HG02798 (cell line): Measurements from ENCODE around the gene PALB2.
A peak's percentile ranks its signal among the peaks of the same experiment; 100 is the strongest.

Experiments used
- ATAC-seq: cut with Tn5 transposase; IDR thresholded peaks from one replicate; pipeline ENCODE4 v1.9.1; 2021; ENCODE audit warnings: mild to moderate bottlenecking; ENCODE audit not compliant: unreplicated experiment, poor library complexity

The PALB2 gene

DNA sequence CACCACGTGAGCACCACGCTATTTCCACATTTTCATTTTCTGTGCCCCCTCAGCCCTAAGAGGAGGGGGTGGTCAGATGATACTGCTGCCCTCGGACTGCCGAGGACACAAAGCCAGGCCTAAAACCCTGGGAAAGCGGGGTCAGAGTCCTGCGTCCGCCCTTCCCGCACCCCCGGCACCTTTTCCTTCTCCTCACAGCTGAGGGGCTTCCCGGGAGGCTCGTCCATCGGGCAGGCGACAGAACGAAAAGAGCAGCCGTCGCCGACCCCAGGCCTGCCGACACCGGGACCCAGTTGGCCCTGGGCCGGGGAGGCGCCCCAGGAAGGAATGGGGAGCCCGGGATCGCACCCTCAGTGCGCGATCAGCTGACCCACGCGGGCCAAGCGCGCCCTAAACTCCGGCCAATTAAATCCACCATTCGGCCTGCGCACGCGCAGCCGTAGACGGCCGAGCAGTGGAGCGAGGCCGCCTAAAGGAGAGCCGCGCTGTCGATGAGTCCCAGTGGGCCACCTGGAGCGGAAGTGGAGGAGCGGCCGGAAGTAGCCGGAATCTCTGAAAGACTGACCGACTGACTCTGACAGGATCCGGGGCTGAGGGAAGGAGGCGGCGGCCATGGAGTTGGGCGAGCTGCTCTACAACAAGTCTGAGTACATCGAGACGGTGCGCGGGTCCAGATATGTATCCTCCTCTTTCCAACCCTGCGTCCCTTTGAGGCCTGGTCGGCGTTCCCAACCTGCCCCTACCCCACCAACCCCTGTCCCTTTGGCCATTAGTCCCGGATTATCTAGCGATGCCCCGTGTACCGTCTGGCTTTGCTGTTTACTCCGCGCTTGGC, at the start of gene PALB2, which contains the start of gene DCTN5:
TSS of gene PALB2 (minus strand) at position 380 of the 835 bp plus-strand sequence. CDS start at position 227, 153 bp downstream.
TSS of gene DCTN5 (plus strand) at position 536 of the 835 bp plus-strand sequence. CDS start at position 613, 77 bp downstream.
- ATAC-seq = peak; percentile 99

DNA sequence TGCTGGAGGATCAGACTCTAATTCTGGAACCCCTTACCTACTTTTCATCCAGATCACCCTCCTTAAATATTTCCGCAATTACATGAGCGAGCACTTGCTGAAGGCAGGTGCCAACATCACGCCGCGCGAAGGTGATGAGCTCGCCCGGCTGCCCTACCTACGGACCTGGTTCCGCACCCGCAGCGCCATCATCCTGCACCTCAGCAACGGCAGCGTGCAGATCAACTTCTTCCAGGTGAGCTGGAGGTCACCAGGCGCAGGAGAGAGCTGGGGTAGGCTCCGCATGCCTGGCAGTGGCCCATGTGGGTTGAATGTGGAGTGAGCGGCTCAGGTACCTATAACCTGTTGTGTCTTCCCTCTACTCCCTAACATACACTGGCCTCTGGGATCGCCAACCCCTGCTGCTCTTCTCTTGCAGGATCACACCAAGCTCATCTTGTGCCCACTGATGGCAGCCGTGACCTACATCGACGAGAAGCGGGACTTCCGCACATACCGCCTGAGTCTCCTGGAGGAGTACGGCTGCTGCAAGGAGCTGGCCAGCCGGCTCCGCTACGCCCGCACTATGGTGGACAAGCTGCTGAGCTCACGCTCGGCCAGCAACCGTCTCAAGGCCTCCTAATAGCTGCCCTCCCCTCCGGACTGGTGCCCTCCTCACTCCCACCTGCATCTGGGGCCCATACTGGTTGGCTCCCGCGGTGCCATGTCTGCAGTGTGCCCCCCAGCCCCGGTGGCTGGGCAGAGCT, 48.5 kb upstream of the PALB2 start:
- no peak for ATAC-seq

DNA sequence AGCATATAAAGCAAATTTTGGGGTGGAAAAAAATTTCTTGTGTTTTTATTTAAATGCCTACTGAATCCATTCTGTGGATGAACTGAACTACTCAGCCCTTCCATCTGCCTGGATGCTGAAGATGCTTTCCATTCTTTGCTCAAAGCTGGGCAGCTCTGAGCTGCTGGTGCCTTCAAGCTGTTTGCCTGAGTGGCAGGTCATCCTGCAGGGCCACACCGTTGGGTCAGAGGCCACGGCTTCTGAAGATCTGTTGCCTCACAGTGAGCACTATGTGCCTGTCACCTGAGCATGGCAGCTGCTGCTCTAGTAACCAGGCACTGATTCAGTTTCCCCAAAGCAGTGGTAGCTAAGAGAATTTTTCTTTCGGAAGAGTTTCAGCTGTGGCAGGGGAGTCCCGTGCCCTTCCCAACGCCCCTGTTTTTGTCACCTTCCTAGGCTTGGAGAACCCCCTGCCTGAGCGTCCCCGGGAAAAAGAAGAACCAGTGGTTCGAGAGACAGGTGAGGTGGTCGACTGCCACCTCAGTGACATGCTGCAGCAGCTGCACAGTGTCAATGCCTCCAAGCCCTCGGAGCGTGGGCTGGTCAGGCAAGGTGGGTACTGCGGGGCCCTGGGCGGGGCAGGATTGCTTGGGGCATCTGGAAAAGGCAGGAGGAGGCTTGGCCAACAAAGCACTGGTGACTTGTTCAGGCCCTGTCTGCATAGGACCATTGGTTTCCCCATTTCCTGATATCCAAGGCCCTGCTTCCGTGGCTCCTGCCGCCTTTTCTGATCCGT, 46.1 kb upstream of the PALB2 start:
- no peak for ATAC-seq

DNA sequence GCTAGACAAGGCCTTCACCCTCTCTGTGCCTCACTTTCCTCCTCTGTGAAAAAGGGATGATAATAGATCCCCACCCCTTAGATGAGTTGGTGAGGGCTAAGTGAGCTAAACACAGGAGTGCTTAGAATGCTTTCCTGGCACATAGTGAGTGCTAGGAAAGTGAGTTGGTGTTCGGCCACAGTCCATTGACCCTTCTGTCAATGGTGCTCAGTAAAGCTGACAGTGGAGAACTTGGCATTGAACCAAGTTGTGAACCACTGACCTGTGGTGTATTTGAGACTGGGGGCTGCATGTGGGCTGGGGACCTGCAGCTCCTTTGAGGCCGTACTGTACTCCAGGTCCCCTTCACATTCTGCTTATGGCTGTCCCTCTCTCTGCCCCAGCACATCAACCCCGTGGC, 42.4 kb upstream of the PALB2 start:
- no peak for ATAC-seq

DNA sequence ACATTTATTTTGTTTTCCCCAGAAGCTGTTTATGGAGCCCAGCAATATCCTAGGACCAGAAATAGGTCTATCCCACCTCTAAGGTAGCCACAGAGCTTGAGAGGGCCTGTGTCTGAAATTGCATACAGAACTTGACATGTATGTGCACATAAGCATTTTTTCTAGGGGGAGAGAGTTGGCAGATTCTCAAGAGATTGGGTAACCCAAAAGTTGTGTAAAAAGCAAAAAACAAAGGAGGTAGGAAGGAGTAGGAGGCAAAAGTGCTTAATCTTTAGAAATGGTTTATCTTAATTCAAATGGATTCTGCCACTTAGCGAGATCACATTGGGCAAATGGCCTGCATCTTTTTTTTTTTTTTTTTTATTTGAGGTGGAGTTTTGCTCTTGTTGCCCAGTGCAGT, 41.1 kb upstream of the PALB2 start:
- ATAC-seq = no peak

DNA sequence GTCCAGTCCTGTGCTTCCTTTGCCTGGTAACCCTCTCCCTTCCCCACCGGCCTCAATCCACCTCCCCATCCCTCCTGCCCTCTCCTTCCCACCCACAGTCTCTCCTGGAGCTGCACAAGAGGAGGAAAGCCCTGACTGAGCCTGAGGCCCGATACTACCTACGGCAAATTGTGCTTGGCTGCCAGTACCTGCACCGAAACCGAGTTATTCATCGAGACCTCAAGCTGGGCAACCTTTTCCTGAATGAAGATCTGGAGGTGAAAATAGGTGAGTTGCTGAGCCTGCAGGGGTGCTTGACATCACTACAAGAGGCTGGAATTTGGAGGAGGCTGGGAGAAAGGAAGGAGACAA, 38.9 kb upstream of the PALB2 start:
- no peak for ATAC-seq

DNA sequence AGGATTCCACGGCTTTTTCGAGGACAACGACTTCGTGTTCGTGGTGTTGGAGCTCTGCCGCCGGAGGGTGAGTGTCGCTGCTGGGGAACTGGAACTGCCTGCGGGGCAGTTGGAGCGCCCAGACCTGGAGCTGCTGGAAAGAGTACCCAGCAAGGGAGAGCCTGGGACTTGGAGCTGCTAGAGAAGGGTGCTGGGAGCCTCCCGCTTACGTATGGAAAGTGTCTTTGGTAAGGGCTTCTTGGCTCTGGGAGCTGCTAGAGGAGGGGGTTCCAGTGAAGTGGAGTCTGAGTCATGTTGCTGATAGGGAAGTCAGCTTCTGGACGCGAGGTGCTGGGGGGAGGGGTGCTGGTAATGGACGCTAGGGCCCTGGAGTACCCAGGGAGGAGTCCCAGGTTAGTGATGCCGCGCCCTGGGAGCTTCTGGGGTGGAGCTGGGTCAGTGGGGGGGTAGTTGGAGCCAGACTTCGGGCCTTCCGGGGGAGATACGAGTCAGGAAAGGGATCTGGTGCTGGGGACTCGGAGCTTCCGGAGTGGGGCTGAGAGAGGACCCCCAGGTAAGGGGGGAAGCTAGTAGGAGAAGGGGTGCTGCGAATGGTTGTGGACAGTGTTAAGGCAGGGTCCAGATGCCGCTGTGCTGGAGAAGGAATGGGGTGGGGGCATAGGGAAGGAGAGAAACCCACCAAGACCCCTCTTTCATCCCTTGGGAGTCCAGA, 38.3 kb upstream of the PALB2 start:
- no peak for ATAC-seq

DNA sequence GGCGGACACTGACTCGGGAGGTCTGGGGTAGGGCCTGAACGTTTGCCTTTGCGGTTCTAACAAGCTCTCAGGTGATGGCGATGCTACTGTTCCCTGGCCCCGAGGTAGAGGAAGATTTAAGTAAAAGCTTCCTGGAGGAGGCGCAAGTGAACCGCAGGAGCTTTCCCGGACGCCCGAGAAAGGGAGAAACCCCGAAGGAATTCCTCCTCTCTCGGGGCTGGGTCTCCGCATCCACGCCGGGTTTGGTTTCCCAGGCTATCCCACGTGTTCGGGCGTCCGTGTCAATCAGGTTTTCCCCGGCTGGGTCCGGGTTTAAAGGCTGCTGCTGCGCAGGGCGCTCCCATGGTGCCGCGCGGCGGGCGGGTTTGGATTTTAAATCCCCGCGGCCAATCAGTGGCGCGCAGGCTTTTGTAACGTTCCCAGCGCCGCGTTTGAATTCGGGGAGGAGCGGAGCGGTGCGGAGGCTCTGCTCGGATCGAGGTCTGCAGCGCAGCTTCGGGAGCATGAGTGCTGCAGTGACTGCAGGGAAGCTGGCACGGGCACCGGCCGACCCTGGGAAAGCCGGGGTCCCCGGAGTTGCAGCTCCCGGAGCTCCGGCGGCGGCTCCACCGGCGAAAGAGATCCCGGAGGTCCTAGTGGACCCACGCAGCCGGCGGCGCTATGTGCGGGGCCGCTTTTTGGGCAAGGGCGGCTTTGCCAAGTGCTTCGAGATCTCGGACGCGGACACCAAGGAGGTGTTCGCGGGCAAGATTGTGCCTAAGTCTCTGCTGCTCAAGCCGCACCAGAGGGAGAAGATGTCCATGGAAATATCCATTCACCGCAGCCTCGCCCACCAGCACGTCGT, 37.5 kb upstream of the PALB2 start, which contains the start of gene PLK1:
TSS of gene PLK1 (plus strand) at position 460 of the 844 bp plus-strand sequence. CDS start at position 504, 44 bp downstream.
- peak; percentile 94 for ATAC-seq

DNA sequence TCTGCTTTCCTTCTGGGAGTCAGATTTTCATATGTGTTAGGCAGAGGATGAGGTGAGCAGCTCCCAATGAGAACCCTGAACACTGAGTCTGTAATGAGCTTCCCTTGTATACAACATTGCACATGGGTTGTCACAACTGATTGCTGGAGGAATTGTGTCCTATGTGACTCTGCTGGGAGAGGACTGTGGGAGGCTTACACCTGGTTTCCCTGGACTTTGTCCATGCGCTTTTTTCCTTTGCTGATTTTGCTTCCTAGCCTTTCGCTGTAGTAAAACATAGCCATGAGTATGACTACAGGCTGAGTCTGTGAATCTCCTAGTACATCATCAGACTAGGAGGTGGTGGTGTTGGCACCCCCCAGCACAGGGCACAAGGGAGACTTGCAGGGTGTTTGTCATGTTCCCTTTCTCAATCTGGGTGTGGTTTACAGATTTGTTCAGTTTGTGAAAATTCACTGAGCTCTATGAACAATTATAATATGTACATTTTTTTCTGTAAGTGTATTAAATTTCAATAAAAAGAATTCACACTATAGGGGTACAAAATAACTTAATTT, 35.9 kb upstream of the PALB2 start:
- ATAC-seq = no peak

DNA sequence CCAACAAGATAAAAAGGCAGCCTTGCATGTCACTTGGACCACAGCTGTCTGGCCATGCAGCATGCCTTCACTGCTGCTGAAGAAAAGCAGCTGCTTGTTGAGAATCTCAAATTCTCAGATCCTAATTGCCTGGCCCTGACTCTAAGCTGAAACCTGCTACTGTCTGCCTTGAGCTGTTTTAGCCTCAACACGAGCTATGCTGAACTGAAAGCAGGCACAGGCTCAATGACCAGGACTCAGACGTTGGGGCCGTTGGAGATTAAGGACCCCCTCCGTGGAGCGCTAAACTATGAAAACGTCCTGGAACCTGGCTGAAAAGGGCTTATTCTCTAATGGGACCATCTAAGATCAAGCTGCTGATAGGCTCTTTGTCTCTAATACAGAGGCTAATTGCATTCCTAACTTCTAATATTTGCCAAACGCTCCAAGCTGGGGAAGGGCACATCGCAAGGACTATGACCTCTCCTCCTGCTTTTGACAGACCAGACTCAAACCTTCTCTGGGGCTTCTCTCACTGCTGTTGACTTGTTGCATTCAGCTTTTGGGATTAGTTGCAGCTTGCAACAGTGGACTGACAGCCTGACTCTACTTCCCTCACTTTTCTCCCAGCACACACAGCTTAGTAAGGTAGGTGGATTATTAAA, 33.0 kb upstream of the PALB2 start:
- no peak for ATAC-seq

DNA sequence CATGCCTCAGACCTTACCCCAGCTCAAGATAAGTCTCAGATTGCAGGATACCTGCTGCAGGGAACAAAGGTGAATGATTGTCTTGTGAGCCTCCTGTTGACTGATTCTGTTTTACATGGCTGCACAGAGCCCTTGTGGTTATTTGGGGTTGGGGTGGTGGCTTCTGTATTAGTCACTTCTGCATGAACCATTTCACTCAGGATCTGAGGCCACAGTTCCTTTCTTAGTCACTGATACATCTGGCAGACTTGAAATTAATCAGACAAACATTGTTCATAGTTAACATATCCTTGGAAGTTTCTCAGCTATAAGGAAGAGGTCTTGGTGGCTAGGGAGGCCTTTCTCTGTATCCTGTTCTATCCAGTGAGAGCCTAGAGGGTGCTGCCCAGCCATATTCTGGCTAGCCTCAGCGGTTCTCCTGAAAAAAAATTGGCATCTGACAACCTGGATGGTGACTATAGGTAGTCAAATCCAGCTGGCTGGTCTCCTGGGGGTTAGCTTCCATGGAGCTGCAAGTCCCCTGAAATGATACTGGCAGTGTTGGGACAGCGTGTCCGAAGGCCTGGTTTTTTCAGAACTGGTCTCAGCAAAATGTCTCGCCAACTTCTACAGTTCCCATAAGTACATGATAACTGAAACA, 29.1 kb upstream of the PALB2 start:
- ATAC-seq = peak; percentile 93

DNA sequence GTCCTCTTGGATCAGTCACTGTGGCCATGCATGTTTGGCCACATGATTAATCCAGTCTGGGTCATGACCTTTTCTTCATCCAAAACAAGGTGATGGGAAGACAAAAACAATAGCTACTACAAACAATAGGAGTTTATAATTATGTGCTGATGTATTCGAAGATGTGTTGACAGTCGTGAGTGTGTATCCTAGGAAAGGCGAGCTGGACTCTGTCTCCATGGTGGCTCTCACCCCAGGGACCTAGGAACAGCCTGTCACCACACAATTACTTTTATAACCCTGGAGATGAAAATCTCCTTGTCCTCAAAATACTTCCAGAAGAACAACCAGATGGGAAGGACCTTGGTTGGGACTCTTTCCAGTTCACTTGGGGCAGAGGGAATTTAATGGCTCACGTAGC, 27.8 kb upstream of the PALB2 start:
- no peak for ATAC-seq

DNA sequence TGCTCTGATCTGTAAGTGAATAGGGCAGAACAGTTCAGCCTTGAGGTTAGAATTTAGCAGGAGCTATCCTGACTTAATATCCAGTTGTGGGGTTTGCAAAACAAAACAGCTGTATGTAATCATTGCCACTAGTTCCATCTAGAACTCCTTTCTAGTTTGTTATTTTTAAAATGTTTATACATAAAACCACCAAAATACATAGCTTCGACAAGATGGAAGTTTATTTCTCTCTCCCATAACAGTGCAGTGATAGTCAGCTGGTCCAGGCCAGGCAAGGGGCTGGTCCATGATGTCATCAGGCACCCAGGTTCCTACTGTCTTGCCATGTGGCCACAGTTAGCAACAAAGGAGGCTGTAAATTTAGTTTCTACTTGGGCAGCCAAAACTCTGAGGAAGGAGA, 27.1 kb upstream of the PALB2 start:
- no peak for ATAC-seq

DNA sequence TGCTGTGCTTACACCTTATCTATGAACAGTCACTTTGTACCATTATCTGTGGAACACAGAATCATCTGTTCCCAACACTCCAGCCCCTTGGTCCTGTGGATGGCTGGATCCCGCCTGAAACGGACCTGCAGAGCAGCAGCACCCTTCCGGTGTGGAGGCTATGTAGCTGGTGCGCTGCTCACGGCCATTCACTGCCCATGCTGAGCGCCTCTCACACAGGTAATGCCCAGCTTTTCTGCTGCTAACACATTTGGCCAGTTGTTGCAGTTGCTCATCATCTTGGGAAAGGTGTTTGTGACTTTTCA, 26.2 kb upstream of the PALB2 start:
- ATAC-seq = no peak

DNA sequence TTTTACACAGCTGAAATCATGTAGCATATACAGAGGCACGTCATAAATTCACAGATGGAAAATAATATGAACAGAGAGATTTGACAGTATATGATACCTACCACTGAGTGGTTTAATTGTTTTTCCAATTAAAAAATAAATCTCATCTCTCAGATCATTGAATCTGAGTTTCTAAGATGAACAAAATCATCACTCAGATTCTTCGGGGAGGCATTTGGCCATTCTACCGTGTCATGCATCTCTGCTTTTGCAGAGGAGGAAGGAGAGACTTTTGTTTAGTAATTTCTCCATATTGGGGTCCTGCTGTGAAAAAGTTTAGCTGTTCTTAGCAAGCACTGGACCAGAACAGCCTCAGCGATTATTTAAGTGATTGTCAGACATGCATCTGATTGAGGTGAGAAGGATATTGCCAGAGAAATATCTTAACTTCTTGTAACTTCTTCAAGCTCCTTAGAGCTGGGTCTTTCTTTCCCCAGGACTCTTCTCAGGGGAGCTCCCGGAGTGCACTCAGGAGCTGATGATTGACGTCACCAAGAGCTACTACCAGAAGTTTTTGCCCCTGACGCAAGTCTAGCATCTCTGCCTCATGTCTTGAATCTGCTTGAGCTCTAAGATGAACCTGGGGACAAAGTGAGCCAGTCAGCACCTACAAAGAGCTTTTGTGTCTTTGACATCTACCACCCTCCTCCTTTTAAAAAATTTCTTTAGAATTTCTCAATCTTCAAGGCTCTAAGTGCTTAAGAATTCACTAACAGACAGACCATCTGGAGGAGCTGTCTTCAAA, 25.7 kb upstream of the PALB2 start:
- no peak for ATAC-seq

DNA sequence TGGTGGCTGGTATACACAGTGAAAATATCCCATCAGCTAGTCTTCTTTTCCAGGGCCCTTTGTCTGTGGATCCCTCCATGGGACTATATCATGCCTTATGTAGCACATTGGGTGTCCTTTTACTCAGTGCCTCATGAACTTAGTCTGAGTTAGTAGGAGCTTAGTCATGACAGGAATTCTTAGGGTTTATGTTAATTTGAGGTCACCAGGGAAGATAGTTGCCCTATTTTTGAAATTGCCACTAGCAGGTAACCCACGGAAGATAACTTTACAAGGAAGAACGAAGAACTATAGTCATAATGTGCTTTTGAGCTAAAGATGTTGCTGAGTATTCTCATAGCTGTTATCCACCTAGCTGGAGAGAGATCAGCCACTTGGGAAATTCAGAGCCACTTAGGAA, 22.8 kb upstream of the PALB2 start:
- ATAC-seq = peak; percentile 31

DNA sequence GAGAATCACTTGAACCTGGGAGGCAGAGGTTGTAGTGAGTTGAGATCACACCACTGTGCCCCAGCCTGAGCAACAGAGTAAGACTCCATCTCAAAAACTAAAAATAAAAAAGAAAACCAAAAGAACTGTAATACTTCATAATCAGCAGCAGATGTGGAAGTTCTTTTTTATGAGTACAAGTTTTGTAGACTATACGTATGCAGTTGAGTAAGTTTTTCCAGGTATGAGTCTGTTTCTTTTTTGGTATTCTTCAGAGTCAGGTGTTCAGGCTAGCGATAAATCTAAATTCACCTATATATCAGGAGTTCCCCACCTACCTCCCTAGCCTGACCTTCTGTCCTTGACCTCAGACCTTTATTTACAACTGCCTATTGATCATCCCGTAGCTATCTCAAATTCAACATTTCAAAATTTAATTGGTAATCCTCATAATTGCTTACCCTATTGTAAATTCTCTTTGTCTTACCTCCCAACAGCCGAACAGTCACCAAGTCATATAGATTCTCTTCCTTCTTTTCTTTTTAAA, 10.9 kb upstream of the PALB2 start:
- ATAC-seq = no peak
